ENCODE measurements around the gene NIPSNAP3A. TPM values are rescaled to one million over a fixed set of nuclear protein-coding genes. Genes with fewer than 3 reads are reported as not detected.

The NIPSNAP3A gene
- polyA plus RNA-seq, 1 donor (not counting 4 experiments of a cell fraction or from before 2014, with no cell fraction given), result 48.0 TPM

GRCh38 chr9:104778802-104779201 lies 31.3 kb downstream of the NIPSNAP3A start:
- Histone ChIP-seq H3K4me2 (ENCODE audit: control insufficient read depth, extremely low read depth, insufficient read depth, low read depth, low read length) (no peak overlapping the region), H3K27ac (ENCODE audit: control insufficient read depth, insufficient read depth, low read length) (no peak overlapping the region), H3K9me1 (ENCODE audit: control insufficient read depth, extremely low read depth, insufficient read depth, low read length) (no peaks in the 10 kb centered on the region), H3K36me3 (ENCODE audit: control insufficient read depth in 2 of 2, extremely low read depth in 1 of 2, insufficient read depth in 2 of 2, low read length in 2 of 2) (peaks cover 3 to 6% of the 10 kb centered on the region in 2 experiments), H2AFZ (ENCODE audit: control insufficient read depth, low read length) (no peak overlapping the region), H3K27me3 (ENCODE audit: control insufficient read depth, extremely low read depth, insufficient read depth, low read length) (no peaks in the 10 kb centered on the region), H3K4me3 (ENCODE audit: control insufficient read depth in 2 of 3, extremely low read depth in 1 of 3, insufficient read depth in 2 of 3, low read depth in 1 of 3, low read length in 3 of 3) (no peak overlapping the region), H3K4me1 (ENCODE audit: control insufficient read depth, extremely low read depth, insufficient read depth, low read length) (peaks cover 7% of the 10 kb centered on the region), H3K79me2 (ENCODE audit: control insufficient read depth, insufficient read depth, low read length) (no peaks in the 10 kb centered on the region), H3K9me3 (ENCODE audit: control insufficient read depth, low read depth, low read length) (no peaks in the 10 kb centered on the region), H4K20me1 (ENCODE audit: control insufficient read depth, extremely low read depth, insufficient read depth, low read length) (no peaks in the 10 kb centered on the region), H3K9ac (ENCODE audit: control insufficient read depth, extremely low read depth, insufficient read depth, low read length) (no peak overlapping the region)
- DNase-seq (ENCODE audit: low read depth, low spot score), result no peak
- no peak for FAIRE-seq
- dilution Hi-C loops (cut with MboI; ENCODE audit: extremely low pct_ligation_motif_present, low sequenced_read_pairs), result no loop called here
- TF ChIP-seq EZH2 (IDR thresholded peaks at IDR 0.05; ENCODE audit: low read length), result no peak
- no peak for TF ChIP-seq CTCF (optimal IDR thresholded peaks at IDR 0.05 in 1 of 3, IDR thresholded peaks at IDR 0.05 in 1 of 3, conservative IDR thresholded peaks at IDR 0.05 in 1 of 3; ENCODE audit: extremely low read depth in 1 of 3, insufficient read depth in 2 of 3, low read length in 3 of 3)

DNA sequence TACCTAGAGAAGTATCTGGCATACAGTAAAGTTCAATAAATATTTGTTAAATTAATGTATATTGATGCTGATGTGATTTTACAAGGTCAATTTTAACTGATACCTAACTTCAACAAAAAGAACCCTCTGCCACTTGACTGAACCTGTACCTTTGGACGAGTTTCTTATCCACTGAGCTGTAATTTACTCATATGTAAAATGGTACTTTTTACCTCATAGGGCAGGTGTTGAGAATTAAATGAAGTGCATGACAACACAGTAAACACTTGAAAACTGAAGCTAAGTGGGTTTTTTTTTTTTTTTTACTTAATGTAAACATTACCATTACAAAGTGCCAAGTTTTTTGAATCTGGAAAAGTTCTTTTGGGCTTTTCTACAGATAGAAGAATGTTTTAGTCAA lies 31.9 kb downstream of the NIPSNAP3A start:
- no peak overlapping the region for H3K4me2 ChIP-seq (ENCODE audit: control insufficient read depth, extremely low read depth, insufficient read depth, low read depth, low read length)
- no peak overlapping the region for H3K9ac ChIP-seq (ENCODE audit: control insufficient read depth, extremely low read depth, insufficient read depth, low read length)
- TF ChIP-seq CTCF (optimal IDR thresholded peaks at IDR 0.05 in 1 of 3, IDR thresholded peaks at IDR 0.05 in 1 of 3, conservative IDR thresholded peaks at IDR 0.05 in 1 of 3; ENCODE audit: extremely low read depth in 1 of 3, insufficient read depth in 2 of 3, low read length in 3 of 3), result no peak
- no peak for TF ChIP-seq EZH2 (IDR thresholded peaks at IDR 0.05; ENCODE audit: low read length)
- FAIRE-seq, result no peak
- peaks cover 7% of the 10 kb centered on the region for H3K4me1 ChIP-seq (ENCODE audit: control insufficient read depth, extremely low read depth, insufficient read depth, low read length)
- no peaks in the 10 kb centered on the region for H3K79me2 ChIP-seq (ENCODE audit: control insufficient read depth, insufficient read depth, low read length)
- no peaks in the 10 kb centered on the region for H4K20me1 ChIP-seq (ENCODE audit: control insufficient read depth, extremely low read depth, insufficient read depth, low read length)
- no peak overlapping the region for H3K4me3 ChIP-seq (ENCODE audit: control insufficient read depth in 2 of 3, extremely low read depth in 1 of 3, insufficient read depth in 2 of 3, low read depth in 1 of 3, low read length in 3 of 3)
- no peaks in the 10 kb centered on the region for H3K27me3 ChIP-seq (ENCODE audit: control insufficient read depth, extremely low read depth, insufficient read depth, low read length)
- peaks cover 5 to 6% of the 10 kb centered on the region in 2 experiments for H3K36me3 ChIP-seq (ENCODE audit: control insufficient read depth in 2 of 2, extremely low read depth in 1 of 2, insufficient read depth in 2 of 2, low read length in 2 of 2)
- no peaks in the 10 kb centered on the region for H3K9me3 ChIP-seq (ENCODE audit: control insufficient read depth, low read depth, low read length)
- dilution Hi-C loops (cut with MboI; ENCODE audit: extremely low pct_ligation_motif_present, low sequenced_read_pairs), result no loop called here
- no peak overlapping the region for H3K27ac ChIP-seq (ENCODE audit: control insufficient read depth, insufficient read depth, low read length)
- no peak for DNase-seq (ENCODE audit: low read depth, low spot score)
- H3K9me1 ChIP-seq (ENCODE audit: control insufficient read depth, extremely low read depth, insufficient read depth, low read length), result no peaks in the 10 kb centered on the region
- no peak overlapping the region for H2AFZ ChIP-seq (ENCODE audit: control insufficient read depth, low read length)
